AG04450 (cell line): ENCODE results near the gene LUC7L3. TPM values are rescaled to one million over a fixed set of nuclear protein-coding genes. Genes with fewer than 3 reads are reported as not detected.

ENCODE experiments used
- CTCF ChIA-PET: fragments of 300-600, 350-600 bp; formaldehyde crosslinking; extraction: SDS; loops from one replicate; lab custom pipeline; 2022; ENCODE audit warnings: antibody characterized with exemption, inconsistent platforms; lab: Charles Lee
- POLR2A ChIA-PET: fragments of 350-600 bp; formaldehyde crosslinking; extraction: SDS; loops from one replicate; lab custom pipeline; 2021; ENCODE audit warnings: antibody characterized with exemption, inconsistent platforms; lab: Yijun Ruan, JAX
- DNase-seq: peaks from one replicate; pipeline ENCODE4 v3.0.0-alpha.2; 2011; ENCODE audit warnings: low read depth, low spot score
- H3K27ac ChIP-seq: one replicate; pipeline ENCODE4 v1.5.1; 2012; ENCODE audit warnings: low read depth, low read length, control low read depth
- H3K27me3 ChIP-seq: one replicate; pipeline ENCODE4 v1.6.0; 2012; ENCODE audit warnings: low read length; ENCODE audit not compliant: control insufficient read depth, insufficient read depth
- H3K4me3 ChIP-seq: 2 replicates; pipeline ENCODE4 v1.5.1; 2011; ENCODE audit warnings: mild to moderate bottlenecking, low read depth, low read length, control low read depth
- H3K9me3 ChIP-seq: 2 replicates; pipeline ENCODE4 v1.5.1; 2012; ENCODE audit warnings: low read length; ENCODE audit not compliant: control insufficient read depth, insufficient read depth
- polyA plus RNA-seq: library from polyadenylated mRNA; depleted of rRNA; stranded (reverse); fragments of >200 nt; gene quantifications from 2 replicates; pipeline ENCODE4 v1.2.3, GENCODE V29; 2011
- TF ChIP-seq, protein P1 (sequence below): IDR thresholded peaks from 2 replicates; pipeline ENCODE4 v1.5.1; 2011; ENCODE audit warnings: low read depth, low read length, control low read depth, inconsistent platforms

LUC7L3 gene
- polyA plus RNA-seq, 1 experiment = 120 TPM

DNA sequence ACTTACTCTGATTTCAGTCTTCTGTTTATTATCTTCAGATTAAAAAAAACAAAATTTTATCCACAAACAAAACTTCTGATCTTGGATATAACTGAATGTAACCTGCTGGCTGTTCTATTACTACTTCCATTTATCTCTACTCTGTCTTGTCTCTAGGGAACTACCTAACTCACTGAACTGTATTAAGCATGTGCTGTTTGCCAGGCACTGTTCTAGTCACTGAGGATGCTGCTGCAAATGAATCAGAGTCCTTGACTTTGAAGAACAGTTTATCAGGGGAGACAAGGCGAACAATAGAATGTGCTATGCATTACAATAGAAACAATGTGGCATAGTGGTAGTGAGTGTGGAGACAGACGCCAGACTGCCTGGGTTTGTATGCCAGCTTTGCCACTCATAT is 9.4 kb upstream of the LUC7L3 start:
- ChIA-PET POLR2A (no interaction called here), CTCF (interaction anchor here (2.3 kb wide), 1 partner anchor 15 kb away, joined by 10 read pairs; no protein-coding TSS in a partner anchor)
- no peaks in the 10 kb centered on the region for H3K9me3 ChIP-seq
- no peak overlapping the region for H3K27ac ChIP-seq
- TF ChIP-seq, protein P1, sequence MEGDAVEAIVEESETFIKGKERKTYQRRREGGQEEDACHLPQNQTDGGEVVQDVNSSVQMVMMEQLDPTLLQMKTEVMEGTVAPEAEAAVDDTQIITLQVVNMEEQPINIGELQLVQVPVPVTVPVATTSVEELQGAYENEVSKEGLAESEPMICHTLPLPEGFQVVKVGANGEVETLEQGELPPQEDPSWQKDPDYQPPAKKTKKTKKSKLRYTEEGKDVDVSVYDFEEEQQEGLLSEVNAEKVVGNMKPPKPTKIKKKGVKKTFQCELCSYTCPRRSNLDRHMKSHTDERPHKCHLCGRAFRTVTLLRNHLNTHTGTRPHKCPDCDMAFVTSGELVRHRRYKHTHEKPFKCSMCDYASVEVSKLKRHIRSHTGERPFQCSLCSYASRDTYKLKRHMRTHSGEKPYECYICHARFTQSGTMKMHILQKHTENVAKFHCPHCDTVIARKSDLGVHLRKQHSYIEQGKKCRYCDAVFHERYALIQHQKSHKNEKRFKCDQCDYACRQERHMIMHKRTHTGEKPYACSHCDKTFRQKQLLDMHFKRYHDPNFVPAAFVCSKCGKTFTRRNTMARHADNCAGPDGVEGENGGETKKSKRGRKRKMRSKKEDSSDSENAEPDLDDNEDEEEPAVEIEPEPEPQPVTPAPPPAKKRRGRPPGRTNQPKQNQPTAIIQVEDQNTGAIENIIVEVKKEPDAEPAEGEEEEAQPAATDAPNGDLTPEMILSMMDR = no peak
- no peak for DNase-seq
- no peaks in the 10 kb centered on the region for H3K27me3 ChIP-seq
- H3K4me3 ChIP-seq = no peak overlapping the region

DNA sequence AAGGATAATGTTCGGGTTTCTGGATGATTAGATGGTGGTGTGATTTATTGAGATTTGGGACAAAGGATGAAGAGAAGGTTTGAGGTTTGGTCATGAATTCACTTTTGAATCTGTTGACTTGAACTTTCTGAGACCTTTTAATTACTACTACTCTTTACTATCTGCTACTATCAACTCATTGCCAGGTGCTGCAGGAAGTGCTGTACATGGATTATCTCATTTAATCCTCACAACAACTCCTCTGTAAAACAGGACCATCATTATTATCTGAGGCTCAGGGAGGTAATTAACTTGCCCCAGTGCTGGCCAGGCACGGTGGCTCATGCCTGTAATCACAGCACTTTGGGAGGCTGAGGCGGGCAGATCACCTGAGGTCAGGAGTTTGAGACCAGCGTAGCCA is 8.8 kb upstream of the LUC7L3 start:
- TF ChIP-seq, protein P1 = no peak
- Histone ChIP-seq H3K27me3 (no peaks in the 10 kb centered on the region), H3K9me3 (no peaks in the 10 kb centered on the region), H3K4me3 (no peak overlapping the region), H3K27ac (no peak overlapping the region)
- DNase-seq = no peak
- ChIA-PET CTCF (no interaction called here), POLR2A (no interaction called here)

DNA sequence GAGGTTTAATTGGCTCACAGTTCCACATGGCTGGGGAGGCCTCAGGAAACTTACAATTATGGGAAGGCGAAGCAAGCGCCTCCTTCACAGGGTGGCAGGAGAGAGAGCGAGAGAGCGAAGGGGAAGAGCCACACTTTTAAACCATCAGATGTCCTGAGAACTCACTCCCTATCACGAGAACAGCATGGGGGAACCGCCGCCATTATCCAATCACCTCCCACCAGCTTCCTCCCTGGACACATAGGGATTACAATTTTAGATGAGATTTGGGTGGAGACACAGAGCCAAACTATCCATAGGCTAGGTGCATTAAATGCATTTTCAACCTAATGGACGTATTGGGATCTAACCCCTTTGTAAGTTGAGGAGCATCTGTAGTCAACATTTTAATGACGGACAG is 6.8 kb upstream of the LUC7L3 start:
- TF ChIP-seq, protein P1 = no peak
- Histone ChIP-seq H3K9me3 (no peaks in the 10 kb centered on the region), H3K27ac (no peak overlapping the region), H3K27me3 (no peaks in the 10 kb centered on the region), H3K4me3 (no peak overlapping the region)
- ChIA-PET POLR2A (no interaction called here), CTCF (no interaction called here)
- DNase-seq = no peak

DNA sequence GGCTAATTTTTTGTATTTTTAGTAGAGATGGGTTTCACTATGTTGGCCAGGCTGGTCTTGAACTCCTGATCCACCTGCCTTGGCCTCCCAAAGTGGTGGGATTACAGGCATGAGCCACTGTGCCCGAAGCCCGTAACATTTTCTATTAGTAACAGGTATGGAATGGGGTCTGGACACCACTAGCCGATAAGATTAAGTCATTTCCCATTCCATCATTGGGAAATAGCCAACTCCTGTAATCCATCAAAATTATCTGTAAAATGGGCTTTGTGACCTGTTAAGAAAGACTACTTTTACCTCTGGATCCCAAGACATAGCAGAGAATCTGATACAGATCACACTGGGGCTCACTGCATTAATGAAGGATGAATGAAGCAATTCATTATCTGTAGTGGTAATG is 3.9 kb upstream of the LUC7L3 start:
- no peak for DNase-seq
- Histone ChIP-seq H3K9me3 (no peaks in the 10 kb centered on the region), H3K27ac (no peak overlapping the region), H3K27me3 (no peaks in the 10 kb centered on the region), H3K4me3 (no peak overlapping the region)
- POLR2A ChIA-PET = no interaction called here
- TF ChIP-seq, protein P1 = no peak
- CTCF ChIA-PET = no interaction called here

DNA sequence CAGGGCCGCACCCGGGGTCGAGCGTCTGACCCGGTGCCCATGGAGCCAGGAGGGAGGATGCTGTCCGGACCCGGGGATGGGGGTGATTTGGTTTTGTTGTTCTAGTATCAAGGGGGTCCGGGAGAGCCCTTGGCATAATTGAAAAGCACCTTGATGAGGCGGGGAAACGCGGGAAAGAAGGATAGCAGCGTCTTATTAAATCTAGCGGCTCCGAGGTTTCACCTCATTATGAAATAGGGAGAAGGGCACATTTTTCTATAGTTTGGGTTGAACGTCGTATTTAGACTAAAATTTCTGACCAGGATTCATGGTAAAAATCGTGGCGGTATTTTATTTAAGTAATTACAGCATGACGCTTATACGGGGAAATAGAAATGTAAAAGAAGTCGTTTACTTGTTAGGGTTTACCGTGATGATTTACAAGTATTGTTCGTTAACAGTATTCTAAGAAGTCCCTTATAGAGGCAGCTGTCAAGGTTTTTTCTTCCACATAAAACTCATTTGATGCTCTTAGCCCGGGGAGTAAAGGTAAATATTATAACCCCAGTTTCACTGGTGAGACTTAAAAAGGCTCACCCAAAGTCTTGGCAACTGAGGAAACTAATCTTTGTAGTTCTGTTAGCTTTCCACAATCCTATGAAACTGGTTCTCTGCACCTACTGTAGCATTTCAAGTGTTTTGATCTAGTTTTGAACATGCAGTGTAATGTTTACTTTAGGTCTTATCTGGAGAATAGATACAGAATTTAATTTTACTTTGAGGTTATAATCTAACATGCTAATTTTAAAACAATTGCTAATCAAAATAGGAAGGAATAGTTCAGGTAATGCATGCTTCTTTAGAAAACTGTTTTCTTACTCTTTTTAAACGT is 756 bp downstream of the LUC7L3 start:
- Histone ChIP-seq H3K27me3 (no peaks in the 10 kb centered on the region), H3K27ac (peak overlapping the region; percentile 96), H3K4me3 (peak overlapping the region; percentile 93), H3K9me3 (no peaks in the 10 kb centered on the region)
- no peak for DNase-seq
- ChIA-PET POLR2A (interaction anchor here (0.5 to 1.6 kb wide), 7 partner anchors 9 to 169 kb away, joined by 3 to 19 read pairs (median 6); partner anchors contain the start of genes ANKRD40 and TOB1), CTCF (no interaction called here)
- TF ChIP-seq, protein P1 = no peak
